H1 (cell line): ENCODE results near the gene TSGA10IP. TPM values are rescaled to one million over a fixed set of nuclear protein-coding genes. Genes with fewer than 3 reads are reported as not detected.
A peak's percentile ranks its signal among the peaks of the same experiment; 100 is the strongest.

ENCODE experiments used
- HDAC2 ChIP-seq, 2 experiments: fragments of 300-600 bp in 1 of 2; sonication (generic) in 1 of 2; IDR thresholded peaks; 2 replicates each; pipeline ENCODE4 v1.6.1; 2011 to 2012; ENCODE audit warnings: low read depth in 2 of 2, low read length in 2 of 2, mild to moderate bottlenecking in 2 of 2, moderate library complexity in 2 of 2, borderline replicate concordance in 1 of 2, inconsistent platforms in 1 of 2
- MAFK ChIP-seq: IDR thresholded peaks from 2 replicates; pipeline ENCODE4 v1.6.1; 2012; ENCODE audit warnings: low read depth, mild to moderate bottlenecking, improper control_type of control experiment, low read length
- SIN3A ChIP-seq, 2 experiments: IDR thresholded peaks in 1 of 2; conservative IDR thresholded peaks in 1 of 2; 2 replicates each; pipeline ENCODE4 v1.6.1; 2011 to 2012; ENCODE audit warnings: low read length in 2 of 2, improper control_type of control experiment in 1 of 2, low read depth in 1 of 2, mild to moderate bottlenecking in 1 of 2
- SP4 ChIP-seq: IDR thresholded peaks from 2 replicates; pipeline ENCODE4 v1.6.1; 2012; ENCODE audit warnings: low read length, inconsistent platforms
- USF2 ChIP-seq: IDR thresholded peaks from 2 replicates; pipeline ENCODE4 v1.6.1; 2011; ENCODE audit warnings: low read length, improper control_type of control experiment
- polyA plus RNA-seq, 7 experiments: library from polyadenylated mRNA; depleted of rRNA in 3 of 7; stranded (reverse) in 5 of 7; unstranded in 2 of 7; fragments of >200 nt in 5 of 7; fragments of 200-250 nt in 2 of 7; gene quantifications; 1 replicate in 5 of 7; 2 replicates in 1 of 7; 4 replicates in 1 of 7; pipeline versions ENCODE4 v1.2.1 to v1.2.3, GENCODE V29; 2011 to 2013; ENCODE audit warnings: missing spikeins in 2 of 7, mixed read lengths in 2 of 7
- total RNA-seq: library from RNA; stranded (reverse); fragmentation: NEBNext Ultra II Directional; extraction: Animal tissue kit (Norgen Biotek cat#: 25700); gene quantifications from 2 replicates; pipeline ENCODE4 v1.2.1, GENCODE V29; 2021

The TSGA10IP gene
- total and polyA plus RNA-seq, 2 of the 8 experiments (the other 6 are each of a cell fraction or from before 2014, with no cell fraction given), result 1.9 to 6.0 TPM

GRCh38 chr11:65919141-65919572, 26.1 kb upstream of the TSGA10IP start, which contains the start of gene DRAP1 (continued):
- TF ChIP-seq HDAC2 (IDR thresholded peaks at IDR 0.05; ENCODE audit: borderline replicate concordance in 1 of 2, low read depth in 2 of 2, low read length in 2 of 2), result no peak; a peak in 1 of 4 replicates
- peak; percentile 76 to 91; a peak in 3 of 4 replicates for TF ChIP-seq SIN3A (conservative IDR thresholded peaks at IDR 0.05 in 1 of 2, IDR thresholded peaks at IDR 0.05 in 1 of 2; ENCODE audit: low read depth in 1 of 2, low read length in 2 of 2)
- TF ChIP-seq USF2, result no peak
- TF ChIP-seq MAFK, result peak; percentile 2; the same call in 1 of the 2 replicates
- TF ChIP-seq SP4, result peak; percentile 93
